ENCODE results near the gene PHACTR1.

PHACTR1 gene

GRCh38 chr6:13006578-13007300, 290.2 kb downstream of the PHACTR1 start:
- peak; percentile 62 for DNase-seq (ENCODE audit: low read depth)
- no peak overlapping the region for H3K4me3 ChIP-seq (ENCODE audit: low read depth, low read length)
- TF ChIP-seq CTCF (IDR thresholded peaks at IDR 0.05; ENCODE audit: control insufficient read depth, extremely low read depth, insufficient read depth), result no peak

- no peak for TF ChIP-seq CTCF (IDR thresholded peaks at IDR 0.05; ENCODE audit: control insufficient read depth, extremely low read depth, insufficient read depth)
- no peak for DNase-seq (ENCODE audit: low read depth)
- H3K4me3 ChIP-seq (ENCODE audit: low read depth, low read length), result no peak overlapping the region
Measured at GRCh38 chr6:13007744-13008143, 291.2 kb downstream of the PHACTR1 start.

DNA sequence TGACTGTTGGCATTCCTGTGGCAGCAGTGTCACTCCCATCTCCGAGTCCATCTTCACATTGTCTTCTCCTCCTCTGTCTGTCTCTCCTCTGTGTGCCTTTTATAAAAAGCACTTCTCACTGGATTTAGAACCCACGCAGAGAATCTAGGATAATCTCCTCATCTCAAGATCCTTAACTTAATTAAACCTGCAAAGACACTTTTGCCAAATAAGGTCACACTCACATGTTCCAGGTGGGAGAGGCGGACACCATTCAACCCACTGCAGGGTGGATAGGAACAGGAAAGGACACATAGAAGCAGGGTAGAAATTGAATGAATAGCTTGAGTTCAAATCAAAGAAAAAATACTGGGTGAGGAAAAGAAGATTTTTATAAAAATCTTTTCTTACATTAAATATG, 292.5 kb downstream of the PHACTR1 start:
- no peak for DNase-seq (ENCODE audit: low read depth)
- no peak overlapping the region for H3K4me3 ChIP-seq (ENCODE audit: low read depth, low read length)
- TF ChIP-seq CTCF (IDR thresholded peaks at IDR 0.05; ENCODE audit: control insufficient read depth, extremely low read depth, insufficient read depth), result no peak

DNA sequence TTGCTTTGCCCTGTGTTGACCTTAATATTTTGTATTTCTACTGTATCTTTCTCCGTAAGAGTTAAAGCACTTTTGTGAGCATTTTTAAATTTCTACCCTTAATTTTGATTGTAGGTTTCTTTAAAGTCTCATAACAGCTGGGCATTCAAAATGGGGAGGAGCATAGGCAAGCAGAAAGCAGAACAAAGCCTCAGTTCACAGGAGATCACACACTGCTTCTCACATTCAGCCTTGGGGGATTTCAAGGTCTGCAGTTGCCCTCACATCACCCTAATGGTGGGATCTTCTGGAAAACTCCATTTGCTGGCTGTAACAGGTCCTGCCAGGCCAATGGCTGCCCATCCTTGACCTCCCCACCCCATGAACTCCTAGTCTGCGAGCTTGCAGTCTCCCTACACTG, 292.9 kb downstream of the PHACTR1 start:
- DNase-seq (ENCODE audit: low read depth), result no peak
- no peak overlapping the region for H3K4me3 ChIP-seq (ENCODE audit: low read depth, low read length)
- TF ChIP-seq CTCF (IDR thresholded peaks at IDR 0.05; ENCODE audit: control insufficient read depth, extremely low read depth, insufficient read depth), result no peak

DNA sequence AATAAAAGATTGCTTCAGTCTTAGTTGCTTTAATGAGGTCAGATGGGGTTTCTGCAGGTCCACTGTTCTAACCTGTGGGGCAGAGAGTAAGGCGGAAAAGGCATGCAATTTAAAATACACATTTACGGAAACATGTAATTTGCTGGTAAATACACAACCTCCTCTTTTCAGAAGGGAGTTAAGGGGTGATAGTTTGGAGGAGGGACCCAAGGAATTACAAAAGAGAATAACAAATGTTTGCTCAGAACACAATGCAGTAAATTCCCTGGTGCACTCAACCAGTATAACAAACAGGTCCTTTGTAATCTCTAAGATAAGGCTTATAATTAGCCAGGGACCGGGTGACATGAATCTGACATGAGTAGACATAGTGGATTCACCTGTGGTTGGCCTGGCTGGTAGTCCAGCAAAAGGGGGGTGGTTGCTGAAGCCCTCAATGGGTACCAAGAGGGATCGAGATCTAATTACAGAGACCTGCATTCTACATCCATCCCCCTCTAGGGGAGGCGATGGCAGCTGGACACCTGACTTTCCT, 295.1 kb downstream of the PHACTR1 start:
- no peak for DNase-seq (ENCODE audit: low read depth)
- H3K4me3 ChIP-seq (ENCODE audit: low read depth, low read length), result no peak overlapping the region

GRCh38 chr6:13012296-13012695, 295.7 kb downstream of the PHACTR1 start:
- peak; percentile 57 for DNase-seq (ENCODE audit: low read depth)
- no peak for TF ChIP-seq CTCF (IDR thresholded peaks at IDR 0.05; ENCODE audit: control insufficient read depth, extremely low read depth, insufficient read depth)
- no peak overlapping the region for H3K4me3 ChIP-seq (ENCODE audit: low read depth, low read length)

More for the DNA sequence above, 295.1 kb downstream of the PHACTR1 start:
- no peak for TF ChIP-seq CTCF (IDR thresholded peaks at IDR 0.05; ENCODE audit: control insufficient read depth, extremely low read depth, insufficient read depth)

All from LNCaP clone FGC (cell line).